Measurements from ENCODE around the gene PPP1R1B.
A peak's percentile ranks its signal among the peaks of the same experiment; 100 is the strongest.

The PPP1R1B gene

DNA sequence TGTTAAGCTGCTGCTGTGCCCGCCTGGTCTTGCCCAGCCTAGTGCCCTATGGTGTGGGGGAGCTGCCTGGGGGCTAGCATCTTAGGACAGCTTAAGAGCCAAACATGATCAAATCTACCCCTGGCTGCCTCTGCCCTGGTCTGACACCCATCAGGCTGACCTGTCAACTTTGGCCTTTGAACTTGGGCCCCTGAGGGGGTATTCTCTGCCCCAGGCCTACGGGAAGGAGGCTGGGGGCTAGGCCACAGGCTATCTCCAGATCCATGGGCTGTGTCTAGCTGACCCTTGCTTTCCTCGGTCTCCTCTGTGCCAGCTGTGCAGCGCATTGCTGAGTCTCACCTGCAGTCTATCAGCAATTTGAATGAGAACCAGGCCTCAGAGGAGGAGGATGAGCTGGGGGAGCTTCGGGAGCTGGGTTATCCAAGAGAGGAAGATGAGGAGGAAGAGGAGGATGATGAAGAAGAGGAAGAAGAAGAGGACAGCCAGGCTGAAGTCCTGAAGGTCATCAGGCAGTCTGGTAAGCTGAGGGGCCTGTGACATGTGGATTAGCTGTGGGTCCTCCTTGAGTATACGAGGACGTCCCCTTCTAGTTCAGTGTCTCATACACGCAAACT, 6.9 kb downstream of the PPP1R1B start:
- DNase-seq (ENCODE audit: low spot score) = no peak

DNA sequence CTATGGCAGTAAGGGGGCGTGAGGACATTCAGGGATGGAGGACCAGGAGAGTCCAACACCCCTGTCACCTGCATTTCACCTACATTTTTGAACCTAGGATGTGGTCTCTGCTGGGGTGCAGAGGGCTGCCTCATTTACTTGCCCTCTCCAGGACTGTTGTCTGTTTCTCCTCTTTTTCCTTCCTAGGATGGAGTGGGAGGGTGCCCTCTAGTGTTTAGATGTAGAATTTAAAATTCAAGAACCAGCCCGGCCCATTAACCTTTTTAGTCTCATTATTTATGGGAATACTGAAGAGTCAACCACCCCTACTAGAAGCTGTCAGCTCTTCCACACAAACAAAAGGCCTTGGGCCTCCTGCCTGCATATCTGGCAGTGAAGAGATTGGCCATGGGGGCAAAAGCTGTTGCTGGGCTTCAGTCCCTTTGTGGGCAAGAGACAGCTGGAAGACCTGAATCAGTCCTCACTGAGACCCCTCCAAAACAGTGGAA, 7.7 kb downstream of the PPP1R1B start:
- DNase-seq (ENCODE audit: low spot score) = peak; percentile 54

DNA sequence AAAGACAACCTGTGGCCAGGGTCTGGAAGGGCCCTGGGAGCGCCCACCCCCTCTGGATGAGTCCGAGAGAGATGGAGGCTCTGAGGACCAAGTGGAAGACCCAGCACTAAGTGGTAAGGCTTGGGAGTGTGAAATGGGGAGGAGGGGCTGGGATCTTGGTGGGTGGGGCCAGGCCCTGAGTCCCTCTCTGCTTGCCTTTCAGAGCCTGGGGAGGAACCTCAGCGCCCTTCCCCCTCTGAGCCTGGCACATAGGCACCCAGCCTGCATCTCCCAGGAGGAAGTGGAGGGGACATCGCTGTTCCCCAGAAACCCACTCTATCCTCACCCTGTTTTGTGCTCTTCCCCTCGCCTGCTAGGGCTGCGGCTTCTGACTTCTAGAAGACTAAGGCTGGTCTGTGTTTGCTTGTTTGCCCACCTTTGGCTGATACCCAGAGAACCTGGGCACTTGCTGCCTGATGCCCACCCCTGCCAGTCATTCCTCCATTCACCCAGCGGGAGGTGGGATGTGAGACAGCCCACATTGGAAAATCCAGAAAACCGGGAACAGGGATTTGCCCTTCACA, 8.9 kb downstream of the PPP1R1B start:
- DNase-seq (ENCODE audit: low spot score) = no peak

DNA sequence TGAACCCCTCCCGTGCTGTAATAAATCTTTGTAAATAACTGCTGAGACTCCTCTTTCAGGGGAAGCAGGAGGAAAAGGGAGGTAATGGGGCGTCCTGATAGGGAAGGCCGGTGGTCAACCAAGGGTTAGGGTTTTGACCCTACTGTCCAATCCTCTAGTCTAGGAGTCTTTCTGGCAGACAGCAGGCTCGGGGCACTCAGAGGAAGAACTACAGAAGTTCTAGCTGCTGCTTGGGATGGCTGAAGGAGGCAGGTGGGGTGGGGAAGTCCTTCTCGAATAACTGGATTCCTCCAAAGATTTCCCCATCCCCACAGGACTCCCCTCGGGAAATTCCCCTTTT, 9.8 kb downstream of the PPP1R1B start:
- no peak for DNase-seq (ENCODE audit: low spot score)

DNA sequence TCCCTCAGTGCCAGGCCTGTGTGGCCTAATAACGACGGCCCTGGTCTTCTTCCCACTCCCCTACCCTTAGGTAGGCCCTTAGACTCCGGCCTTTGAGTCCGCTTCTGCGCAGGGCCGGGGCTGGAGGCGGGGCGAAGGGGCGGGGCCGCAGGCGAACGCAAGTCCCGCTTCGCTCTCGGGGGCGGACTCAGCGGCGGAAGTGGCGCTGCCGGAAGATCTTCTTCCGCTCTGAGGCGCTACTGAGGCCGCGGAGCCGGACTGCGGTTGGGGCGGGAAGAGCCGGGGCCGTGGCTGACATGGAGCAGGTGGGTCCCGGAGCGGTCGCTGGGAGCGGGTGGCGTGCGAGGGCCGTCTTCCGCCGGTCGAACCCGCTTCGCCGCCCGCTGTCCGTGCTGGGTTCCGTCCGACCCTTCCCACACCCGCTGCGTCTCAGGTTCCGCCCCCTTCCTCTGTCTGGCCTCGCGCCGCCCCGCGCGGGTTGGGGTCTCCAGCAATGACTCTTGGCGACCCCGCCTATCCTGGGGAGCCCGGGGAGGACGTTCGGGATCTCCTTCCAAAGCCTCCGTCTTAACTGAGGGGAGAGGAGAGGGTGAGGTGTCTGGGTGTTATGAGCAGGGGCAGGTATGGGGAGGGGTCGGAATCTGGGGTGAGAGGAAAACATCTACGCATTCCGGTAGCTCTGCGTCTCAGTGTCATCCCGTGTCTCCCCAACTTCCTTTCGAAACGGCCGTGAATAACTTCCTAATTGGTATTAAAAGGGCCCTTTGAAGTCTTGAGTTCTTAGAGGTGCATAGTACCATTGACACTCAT, 10.4 kb downstream of the PPP1R1B start, which contains the start of gene STARD3:
Gene STARD3 (plus strand): TSS at position 218 of the 810 bp plus-strand sequence. CDS start 16,388 bp downstream, outside the sequence.
- DNase-seq (ENCODE audit: low spot score) = peak; percentile 86

DNA sequence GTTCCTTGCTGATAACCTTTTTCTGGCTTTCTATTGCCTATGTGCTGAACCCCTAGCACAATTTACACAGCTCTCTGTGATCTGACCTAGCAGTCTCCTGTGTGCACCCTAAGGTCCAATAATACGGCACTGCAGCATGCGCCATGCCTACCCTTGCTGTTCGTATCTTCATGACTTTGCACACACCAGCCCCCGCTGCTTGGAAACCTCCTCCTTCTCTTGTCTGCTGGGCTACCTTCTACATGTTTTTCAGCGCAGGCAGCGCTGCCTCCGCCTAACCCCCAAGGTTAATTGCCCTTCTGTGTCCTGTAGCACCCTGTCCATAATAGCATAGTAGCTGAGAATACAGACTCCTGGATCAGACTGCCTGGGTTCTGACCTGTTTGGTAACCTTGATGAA, 11.6 kb downstream of the PPP1R1B start:
- no peak for DNase-seq (ENCODE audit: low spot score)

DNA sequence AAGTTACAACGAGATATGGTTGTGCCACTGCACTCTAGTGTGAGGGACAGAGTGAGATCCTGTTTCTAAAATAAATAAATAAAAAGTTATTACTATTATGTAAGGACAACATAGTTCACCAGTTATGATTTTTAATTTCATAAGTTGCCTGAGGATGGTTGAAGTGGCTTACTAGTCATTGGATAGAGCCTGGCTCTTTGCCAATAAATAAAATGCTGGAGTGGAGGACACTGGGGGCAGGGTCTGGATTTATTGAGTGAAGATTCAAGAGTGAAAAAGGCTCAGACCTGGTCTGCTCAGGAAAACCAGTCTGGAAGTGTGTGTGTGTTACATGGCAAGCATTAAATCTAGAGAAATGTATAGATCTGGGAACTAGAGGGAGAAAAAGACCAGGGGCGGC, 12.3 kb downstream of the PPP1R1B start:
- DNase-seq (ENCODE audit: low spot score) = no peak

DNA sequence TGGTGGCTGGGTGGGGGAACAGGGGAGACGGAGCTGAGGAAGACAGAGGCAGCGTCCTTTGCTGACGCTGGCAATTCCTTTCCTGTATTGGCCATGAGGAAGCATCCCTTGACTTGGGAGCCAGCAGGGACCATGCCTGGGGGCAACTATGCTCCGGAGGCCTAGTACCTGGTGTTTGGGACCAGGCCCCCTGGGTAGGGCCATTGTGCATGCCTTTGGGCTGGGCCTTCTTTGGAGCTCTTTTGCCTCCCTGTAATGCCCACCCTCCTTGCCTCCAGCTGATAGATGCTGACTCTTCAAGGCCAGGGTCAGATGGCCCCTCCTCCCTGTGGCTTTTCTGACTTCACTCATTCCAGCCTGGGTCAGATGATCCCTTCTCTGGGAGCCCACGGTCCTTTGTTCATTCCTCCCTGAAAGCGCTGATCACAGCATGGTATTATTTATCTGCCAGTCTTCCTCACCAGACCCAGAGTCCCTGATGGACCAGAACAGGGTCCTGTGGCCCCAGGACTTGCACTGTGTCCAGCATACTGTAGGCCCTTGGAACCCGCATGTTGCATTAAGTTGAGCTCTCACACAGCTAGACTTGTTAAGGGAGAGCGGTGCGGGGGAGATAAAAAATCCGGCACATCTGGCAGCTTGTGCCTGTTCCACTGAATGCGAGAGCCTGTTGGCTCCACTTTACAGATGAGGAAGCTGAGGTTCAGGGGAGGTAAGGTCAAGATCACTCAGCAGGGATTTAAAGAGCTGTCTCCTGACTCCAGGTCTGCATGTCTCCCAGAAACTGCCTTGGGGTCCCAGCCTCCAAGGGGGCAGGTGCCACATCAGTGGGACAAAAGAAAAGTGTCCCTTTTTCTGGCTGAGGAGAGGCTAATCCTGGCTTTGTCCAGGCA, 13.1 kb downstream of the PPP1R1B start:
- DNase-seq (ENCODE audit: low spot score) = no peak

DNA sequence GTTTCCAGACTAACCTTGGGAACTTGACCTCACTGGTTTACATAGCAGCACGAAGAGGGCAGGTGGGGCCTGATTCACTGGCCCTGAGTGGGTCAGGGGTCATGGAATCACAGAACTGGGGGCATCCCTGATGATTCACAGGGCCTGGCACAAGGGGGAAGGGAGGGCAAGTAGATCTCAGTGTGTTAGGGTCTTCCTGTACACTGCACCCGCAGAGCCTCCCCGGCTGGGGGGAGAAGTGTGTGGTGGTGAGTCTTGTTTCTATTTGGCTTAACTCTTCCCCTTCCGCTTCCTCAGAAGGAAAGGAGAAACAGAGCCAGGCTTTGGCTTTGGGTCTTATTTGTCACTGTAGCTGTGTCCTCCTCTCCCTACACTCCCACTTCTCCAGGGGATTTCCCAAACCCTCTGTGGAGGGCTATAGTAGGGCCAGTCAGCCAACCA, 13.9 kb downstream of the PPP1R1B start:
- DNase-seq (ENCODE audit: low spot score) = no peak

DNA sequence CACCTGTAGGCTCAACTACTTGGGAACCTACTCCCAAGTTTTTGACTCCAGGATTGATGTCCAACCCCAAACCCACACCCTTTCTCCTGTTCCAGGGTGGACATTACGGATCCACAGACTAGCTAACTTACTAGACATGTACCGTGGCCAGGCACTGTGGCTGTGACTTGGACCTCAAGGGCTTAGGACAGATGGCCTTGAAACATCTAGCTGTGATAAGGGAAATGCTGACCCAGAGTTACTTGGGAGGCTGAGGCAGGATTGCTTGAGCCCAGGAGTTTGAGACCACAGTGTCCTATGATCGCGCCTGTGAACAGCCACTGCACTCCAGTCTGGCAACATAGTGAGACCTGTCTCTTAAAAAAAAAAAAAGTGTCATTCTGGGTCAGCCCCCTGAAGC, 14.3 kb downstream of the PPP1R1B start:
- DNase-seq (ENCODE audit: low spot score) = no peak

DNA sequence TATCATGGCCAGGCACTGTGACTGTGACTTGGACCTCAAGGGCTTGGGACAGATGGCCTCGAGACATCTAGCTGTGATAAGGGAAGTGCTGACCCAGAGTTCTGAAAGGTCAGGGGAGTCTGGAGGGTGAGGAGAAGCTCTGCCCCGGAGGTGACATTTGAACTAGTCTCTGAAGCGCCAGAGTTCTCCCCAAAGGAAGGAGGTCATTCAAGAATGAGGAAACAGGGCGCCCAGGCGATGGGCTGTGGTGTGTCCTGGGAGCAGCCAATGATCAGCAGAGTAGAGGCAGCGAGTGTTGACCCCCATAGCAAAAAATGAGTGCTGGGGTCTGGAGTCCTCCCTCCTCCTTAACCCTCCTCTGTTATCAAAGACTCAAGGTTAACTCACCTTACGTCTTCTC, 15.1 kb downstream of the PPP1R1B start:
- DNase-seq (ENCODE audit: low spot score) = no peak

DNA sequence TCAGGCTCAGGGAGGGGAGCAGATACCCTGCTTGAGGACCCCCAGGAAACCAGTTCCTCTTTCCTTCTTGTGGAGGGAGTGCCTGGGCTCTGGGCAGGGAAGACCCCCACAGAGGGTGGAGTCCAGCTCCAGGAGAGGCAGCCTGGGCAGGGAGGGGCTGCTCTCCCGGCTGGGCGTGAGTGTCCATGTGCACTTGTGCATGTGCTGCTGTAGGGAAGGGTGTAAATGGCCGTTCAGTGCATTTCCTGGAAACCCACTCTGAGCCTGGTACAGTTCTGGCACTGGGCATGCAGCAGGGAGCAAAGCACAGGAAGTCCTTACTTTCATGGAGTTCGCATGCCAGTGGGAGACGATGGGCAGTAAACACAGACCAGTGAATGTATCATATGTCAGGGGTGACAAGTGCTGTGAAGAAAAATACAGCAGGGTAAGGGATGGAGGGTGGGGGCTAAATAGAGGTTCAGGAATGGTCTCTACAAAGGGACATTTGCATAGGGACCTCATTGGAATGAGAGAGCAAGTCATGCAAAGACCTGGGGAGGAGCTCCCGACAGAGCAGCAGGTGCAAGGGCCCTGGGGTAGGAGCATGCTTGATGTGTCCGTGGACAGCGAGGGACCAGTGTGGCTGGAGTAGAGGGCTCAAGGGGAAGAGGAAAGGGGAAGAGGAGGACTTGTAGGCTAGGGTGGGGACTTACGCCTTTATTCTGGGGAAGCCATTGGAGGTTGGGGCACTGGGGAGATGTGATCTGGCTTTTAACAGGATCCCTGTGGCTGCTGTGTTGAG, 15.7 kb downstream of the PPP1R1B start:
- no peak for DNase-seq (ENCODE audit: low spot score)

DNA sequence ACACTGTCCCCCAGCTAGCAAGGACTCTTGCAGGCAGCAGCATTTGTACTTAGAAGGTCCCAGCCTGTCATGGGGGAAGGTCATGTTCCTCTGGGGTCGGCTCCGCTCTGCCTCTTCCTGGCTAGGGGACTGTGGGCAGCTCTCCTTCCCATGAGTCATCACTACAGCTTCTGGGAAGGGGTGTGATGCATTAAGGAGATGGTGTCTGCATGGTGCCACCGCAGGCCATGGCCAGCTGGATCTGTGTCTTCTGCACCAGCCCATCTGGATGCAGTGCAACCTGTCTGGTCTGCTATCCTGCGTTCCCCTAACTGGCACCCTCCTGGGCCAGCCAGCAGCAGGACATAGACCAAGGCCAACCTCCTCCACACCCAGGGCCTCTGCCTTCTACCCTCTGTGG, 16.5 kb downstream of the PPP1R1B start:
- DNase-seq (ENCODE audit: low spot score) = no peak

DNA sequence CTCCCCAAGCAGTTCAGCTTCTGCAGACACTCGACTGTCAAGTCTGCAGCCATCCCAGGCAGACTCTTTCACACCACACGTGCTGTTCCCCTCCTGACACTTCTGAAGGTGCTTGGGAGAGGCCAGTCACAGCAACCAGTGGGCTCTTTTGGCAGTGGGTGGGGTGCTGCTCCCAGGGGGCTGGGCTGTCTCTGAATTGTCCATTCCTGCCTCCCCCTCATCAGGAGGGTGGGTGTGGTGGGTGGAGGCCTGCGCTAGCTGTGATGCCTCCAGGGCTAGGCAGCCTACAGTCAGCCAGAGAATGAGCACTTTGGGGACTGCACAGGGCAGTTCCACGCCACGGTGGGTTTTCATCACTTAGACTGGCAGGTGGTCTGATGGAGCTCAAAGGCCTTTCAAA, 20.5 kb downstream of the PPP1R1B start:
- no peak for DNase-seq (ENCODE audit: low spot score)

DNA sequence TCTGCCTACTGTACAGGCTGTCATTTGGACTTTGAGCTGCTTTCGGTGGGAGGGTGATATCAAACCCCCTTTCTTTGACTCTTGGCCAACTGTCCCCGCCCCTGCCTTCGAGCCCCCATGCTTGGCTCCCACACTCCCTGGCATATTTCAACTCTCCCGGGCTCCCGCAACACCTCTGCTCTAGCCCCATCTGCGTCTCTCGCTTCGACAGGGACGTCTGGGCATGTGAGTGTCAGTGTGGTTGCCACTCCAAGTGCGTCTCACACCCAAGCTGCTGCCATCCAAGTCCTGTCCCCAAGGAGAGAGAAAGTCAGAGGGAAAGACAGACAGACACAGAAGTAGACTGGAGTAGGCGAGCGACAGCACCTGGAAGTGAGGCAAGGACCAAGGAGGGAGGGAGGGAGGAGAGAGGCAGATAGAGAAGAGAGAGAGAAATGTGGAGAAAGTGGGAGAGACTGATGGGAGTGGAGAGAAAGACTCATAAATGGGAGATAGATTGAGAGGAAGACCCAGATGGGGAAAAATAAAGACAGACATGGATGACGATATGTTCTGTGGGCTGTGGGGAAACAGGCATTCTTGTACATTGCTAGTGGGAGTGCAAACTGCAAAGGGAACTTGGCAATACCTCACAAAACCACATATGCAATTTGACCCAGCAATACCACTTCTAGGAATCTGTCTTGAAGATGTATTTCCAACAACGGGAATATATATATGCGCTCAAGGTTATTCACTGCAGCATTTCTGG, 22.0 kb downstream of the PPP1R1B start:
- DNase-seq (ENCODE audit: low spot score) = no peak

DNA sequence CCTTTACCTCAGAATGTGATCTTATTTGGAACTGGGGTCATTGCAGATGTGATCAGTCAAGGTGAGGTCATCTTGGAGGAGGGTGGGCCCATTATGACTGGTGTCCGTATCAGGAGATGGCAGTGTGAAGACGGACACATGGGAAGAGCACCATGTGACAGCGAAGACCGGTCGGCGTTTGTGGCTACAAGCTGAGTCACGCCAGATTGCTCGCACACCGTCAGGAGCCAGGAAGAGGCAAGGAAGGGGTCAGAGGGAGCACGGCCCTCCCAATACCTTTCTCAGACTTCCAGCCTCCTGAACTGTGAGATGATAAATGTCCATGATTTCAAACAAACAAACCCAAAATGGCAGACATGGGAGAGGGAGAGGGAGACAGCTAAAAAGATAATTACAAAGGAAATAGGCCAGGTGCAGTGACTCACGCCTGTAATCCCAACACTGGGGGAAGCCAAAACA, 23.4 kb downstream of the PPP1R1B start:
- DNase-seq (ENCODE audit: low spot score) = no peak

DNA sequence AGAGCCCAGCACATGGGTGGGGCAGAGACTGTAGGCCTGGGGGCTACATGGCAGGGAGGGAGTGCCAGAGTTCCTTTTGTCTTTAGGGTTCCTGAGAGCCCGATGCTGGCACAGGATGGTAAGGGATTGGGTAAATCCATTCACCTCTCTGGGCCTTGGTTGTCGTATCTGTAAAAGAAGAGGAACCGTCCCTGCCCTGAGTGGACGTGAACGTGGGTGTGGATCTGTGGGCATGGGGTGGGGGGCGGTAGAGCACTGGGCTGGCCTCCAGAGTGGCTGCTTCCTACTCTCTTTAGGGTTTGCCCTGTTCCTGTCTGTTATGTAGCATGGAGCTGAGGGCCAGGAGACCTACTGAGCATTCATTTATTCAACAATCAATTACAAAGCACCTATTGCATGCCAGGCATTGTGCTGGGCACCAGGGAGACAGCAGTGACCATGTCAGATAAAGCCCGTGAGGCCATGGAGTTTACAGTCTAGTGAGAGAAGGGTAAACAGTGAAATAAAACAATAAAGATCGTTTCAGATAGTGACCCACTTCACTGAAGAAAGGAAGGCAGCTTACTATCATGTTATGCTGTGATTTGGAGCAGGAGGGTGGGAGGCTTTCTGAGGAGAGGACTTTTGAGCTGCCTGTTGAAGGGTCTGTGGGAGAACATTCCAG, 25.3 kb downstream of the PPP1R1B start:
- DNase-seq (ENCODE audit: low spot score) = no peak

DNA sequence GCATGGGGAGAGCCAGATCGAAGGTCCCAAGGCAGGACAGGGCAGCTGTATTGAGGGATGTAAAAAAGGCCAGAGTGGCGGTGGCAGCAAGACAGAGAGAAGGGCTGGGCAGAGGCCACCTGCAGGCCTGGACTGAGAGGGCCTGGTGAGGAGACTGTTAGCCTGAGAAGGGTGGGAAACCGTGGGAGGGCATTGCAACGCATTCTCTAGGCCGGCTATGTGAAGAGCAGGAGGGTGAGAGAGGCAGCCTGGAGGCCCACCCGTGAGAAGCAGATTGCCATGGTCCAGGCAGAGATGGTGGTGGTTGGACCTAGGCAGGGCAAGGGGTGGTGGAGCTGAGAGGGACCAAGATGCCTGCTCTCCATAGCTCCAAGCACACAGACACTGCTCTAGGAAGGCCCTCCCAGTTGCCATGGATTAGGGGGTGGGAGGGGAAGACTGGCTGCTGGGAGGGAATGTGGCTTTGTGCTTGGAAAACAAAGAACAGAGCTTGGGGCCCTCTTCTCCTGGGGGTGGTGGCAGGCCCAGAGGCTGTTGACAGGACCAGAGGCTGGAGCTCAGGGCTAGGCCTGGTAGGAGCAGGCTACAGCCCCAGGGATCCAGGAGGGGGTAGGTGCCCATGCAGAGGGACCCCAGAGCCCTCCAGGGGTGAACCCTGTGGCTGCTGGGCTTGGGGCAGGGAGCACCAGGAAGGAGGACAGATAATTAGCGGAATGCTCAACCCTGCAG, 26.0 kb downstream of the PPP1R1B start:
- DNase-seq (ENCODE audit: low spot score) = no peak

DNA sequence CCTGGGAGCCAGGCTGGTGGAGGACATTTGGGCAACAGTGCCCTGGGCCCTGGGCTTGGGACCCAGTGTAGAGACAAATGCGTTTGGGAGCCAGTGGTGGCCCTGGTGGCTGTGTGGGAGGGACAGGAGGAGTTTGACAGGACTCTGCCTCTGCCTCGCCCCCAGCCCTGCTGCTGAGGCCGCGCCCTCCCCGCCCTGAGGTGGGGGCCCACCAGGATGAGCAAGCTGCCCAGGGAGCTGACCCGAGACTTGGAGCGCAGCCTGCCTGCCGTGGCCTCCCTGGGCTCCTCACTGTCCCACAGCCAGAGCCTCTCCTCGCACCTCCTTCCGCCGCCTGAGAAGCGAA, 26.5 kb downstream of the PPP1R1B start:
- DNase-seq (ENCODE audit: low spot score) = no peak
